Adrenal gland (tissue), 12 donors: ENCODE data around the gene WDR5. TPM values are rescaled to one million over a fixed set of nuclear protein-coding genes. Genes with fewer than 3 reads are reported as not detected.
A peak's percentile ranks its signal among the peaks of the same experiment; 100 is the strongest.

ENCODE experiments used
- DNase-seq, 7 donors: peaks; one replicate each; pipeline ENCODE4 v3.0.0-alpha.2; 2019 to 2020
- H3K27ac ChIP-seq, 5 donors: fragments of 200-600 bp; sonication (generic) in 4 of 5; 1 replicate in 3 of 5; 2 replicates in 2 of 5; pipeline versions ENCODE4 v1.5.1 to v1.8.0; 2016 to 2020; ENCODE audit warnings: mild to moderate bottlenecking in 1 of 5
- H3K27me3 ChIP-seq: fragments of 200-600 bp; 2 replicates; pipeline ENCODE4 v1.8.0; 2021
- H3K36me3 ChIP-seq, 2 donors: fragments of 200-600 bp; replicated peaks in 1 of 2; 1 replicate in 1 of 2; 2 replicates in 1 of 2; pipeline versions ENCODE4 v1.5.1 to v1.8.0; 2018 to 2022
- H3K4me1 ChIP-seq, 2 donors: fragments of 200-600 bp; replicated peaks in 1 of 2; 1 replicate in 1 of 2; 2 replicates in 1 of 2; pipeline versions ENCODE4 v1.5.1 to v1.8.0; 2018 to 2021
- H3K4me3 ChIP-seq, 4 donors: fragments of 200-600 bp; sonication (generic) in 3 of 4; one replicate each; pipeline ENCODE4 v1.5.1; 2016 to 2018
- H3K9me3 ChIP-seq, 3 donors: fragments of 200-600 bp; sonication (generic) in 1 of 3; replicated peaks in 1 of 3; 1 replicate in 2 of 3; 2 replicates in 1 of 3; pipeline versions ENCODE4 v1.5.1 to v1.8.0; 2016 to 2021
- POLR2A ChIP-seq, 2 donors: fragments of 450-650 bp; IDR thresholded peaks; one replicate each; pipeline ENCODE4 v1.6.1; 2017; ENCODE audit warnings: antibody characterized with exemption in 2 of 2, mild to moderate bottlenecking in 2 of 2, moderate library complexity in 1 of 2
- WGBS, 4 donors: extraction: QIAGEN DNeasy Blood & Tissue Kit in 2 of 4; methylation state at CpG; one replicate each; pipeline versions ENCODE4 v1.1.5 to v1.1.7; 2013 to 2017; 5-methylcytosine and 5-hydroxymethylcytosine counted together
- intact Hi-C, 2 donors: fragments of 100-400 bp; cut with DNase I; formaldehyde crosslinking; loops; one replicate each; pipeline versions ENCODE4 v1.14.1 to v1.15.0; 2022 to 2023
- polyA plus RNA-seq, 3 donors: library from polyadenylated mRNA; stranded (reverse); fragments of 200-250 nt in 2 of 3; fragments of 350-450 nt in 1 of 3; fragmentation: Illumina TruSeq in 1 of 3; extraction: RNeasy Lipid Tissue Mini Kit (QIAGEN cat#74804) in 1 of 3; gene quantifications; one replicate each; pipeline ENCODE4 v1.2.3, GENCODE V29; 2013 to 2014
- total RNA-seq, 9 donors: library from RNA; depleted of rRNA in 4 of 9; stranded (reverse); fragments of >200 nt in 4 of 9; fragments of 120-200 nt in 1 of 9; fragmentation: NEBNext Ultra II Directional in 1 of 9; extraction: Animal tissue kit (Norgen Biotek cat#: 25700) in 1 of 9; gene quantifications; one replicate each; pipeline versions ENCODE4 v1.1.0 to v1.2.4, GENCODE V29; 2013 to 2023
- TF ChIP-seq, protein P1 (sequence below), 6 experiments: fragments of 450-650 bp in 4 of 6; fragments of 200-600 bp in 2 of 6; sonication (generic) in 1 of 6; IDR thresholded peaks; 1 replicate in 5 of 6; 2 replicates in 1 of 6; pipeline versions ENCODE4 v1.5.1 to v1.8.0; 2016 to 2021; ENCODE audit warnings: antibody characterized with exemption in 6 of 6, mild to moderate bottlenecking in 2 of 6, moderate library complexity in 1 of 6
- donor health status: healthy with polysubstance abuse.
- donor health status: Bipolar disorder and iron deficiency.
- donor health status: DM: yes; HTN: yes; CAD: no.
- donor health status: DM: no; HTN: no; CAD: no.
- donor health status: DM: no; HTN: no; CAD: no.
- donor health status: DM: yes; HTN: yes; CAD: no.

The WDR5 gene
- total and polyA plus RNA-seq, 12 donors = 16.6 to 28.5 (median 22.0) TPM

DNA sequence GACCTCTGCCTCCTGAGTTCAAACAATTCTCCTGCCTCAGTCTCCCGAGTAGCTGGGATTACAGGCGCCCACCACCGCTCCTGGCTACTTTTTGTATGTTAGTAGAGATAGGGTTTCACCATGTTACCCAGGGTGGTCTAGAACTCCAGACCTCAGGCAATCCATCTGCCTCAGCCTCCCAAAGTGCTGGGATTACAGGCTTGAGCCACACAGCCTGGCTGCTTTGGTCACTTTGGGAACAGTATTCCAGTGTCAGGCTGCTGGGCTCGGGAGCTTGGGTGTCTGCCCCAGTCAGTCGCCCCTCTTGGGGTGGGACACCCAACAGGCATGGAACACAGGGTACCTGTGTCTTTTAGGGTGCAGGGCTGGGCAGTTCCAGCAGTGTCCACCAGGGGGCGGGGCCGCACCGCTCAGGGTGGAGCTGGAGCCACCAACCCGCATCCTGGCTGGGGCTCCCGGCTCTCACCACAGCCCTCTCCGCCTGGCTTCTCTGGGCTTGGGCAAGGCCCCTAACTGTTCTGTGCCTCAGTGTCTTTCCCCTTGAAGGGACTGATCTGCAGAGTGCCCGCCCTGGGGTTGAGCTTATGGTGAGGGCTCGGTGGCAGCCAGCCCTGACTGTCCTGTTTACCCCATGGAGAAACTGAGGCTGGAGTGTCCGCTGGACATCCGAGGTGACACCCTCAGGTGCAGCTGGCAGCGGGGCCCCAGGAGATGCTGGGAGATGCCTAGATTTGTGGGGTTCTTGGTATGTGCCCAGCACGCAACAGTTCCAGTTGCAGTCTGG lies 34.8 kb downstream of the WDR5 start:
- Histone ChIP-seq H3K9me3 (no peaks in the 10 kb centered on the region), H3K27me3 (no peaks in the 10 kb centered on the region), H3K4me3 (no peak overlapping the region), H3K36me3 (no peaks in the 10 kb centered on the region), H3K4me1 (peaks cover 9 to 25% of the 10 kb centered on the region in 2 donors), H3K27ac (no peak overlapping the region)
- WGBS, 4 donors = 25 to 62% (median 26%) methylated on average over 5 to 17 of the region's 17 CpGs
- intact Hi-C loops = loop anchor here (2.0 to 5.0 kb wide), 2 partner anchors 157 to 272 kb away; partner anchors contain the start of gene RXRA (in 1 of the 2)
- no peak for DNase-seq
- TF ChIP-seq POLR2A (IDR thresholded peaks at IDR 0.05) = no peak
- TF ChIP-seq, protein P1, sequence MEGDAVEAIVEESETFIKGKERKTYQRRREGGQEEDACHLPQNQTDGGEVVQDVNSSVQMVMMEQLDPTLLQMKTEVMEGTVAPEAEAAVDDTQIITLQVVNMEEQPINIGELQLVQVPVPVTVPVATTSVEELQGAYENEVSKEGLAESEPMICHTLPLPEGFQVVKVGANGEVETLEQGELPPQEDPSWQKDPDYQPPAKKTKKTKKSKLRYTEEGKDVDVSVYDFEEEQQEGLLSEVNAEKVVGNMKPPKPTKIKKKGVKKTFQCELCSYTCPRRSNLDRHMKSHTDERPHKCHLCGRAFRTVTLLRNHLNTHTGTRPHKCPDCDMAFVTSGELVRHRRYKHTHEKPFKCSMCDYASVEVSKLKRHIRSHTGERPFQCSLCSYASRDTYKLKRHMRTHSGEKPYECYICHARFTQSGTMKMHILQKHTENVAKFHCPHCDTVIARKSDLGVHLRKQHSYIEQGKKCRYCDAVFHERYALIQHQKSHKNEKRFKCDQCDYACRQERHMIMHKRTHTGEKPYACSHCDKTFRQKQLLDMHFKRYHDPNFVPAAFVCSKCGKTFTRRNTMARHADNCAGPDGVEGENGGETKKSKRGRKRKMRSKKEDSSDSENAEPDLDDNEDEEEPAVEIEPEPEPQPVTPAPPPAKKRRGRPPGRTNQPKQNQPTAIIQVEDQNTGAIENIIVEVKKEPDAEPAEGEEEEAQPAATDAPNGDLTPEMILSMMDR (IDR thresholded peaks at IDR 0.05) = no peak

- intact Hi-C loops = loop anchor here (2.0 to 5.0 kb wide), 2 partner anchors 156 to 271 kb away; partner anchors contain the start of gene RXRA (in 1 of the 2)
- no peak overlapping the region for H3K4me3 ChIP-seq
- peak overlapping the region in 2 of 5 donors; percentile 47 to 70 for H3K27ac ChIP-seq
- no peaks in the 10 kb centered on the region for H3K9me3 ChIP-seq
- peak in 6 of 7 donors; percentile 50 to 84 (median 68) for DNase-seq
- peak in 1 of 2 donors; percentile 10 for TF ChIP-seq POLR2A (IDR thresholded peaks at IDR 0.05)
- TF ChIP-seq, protein P1 (IDR thresholded peaks at IDR 0.05) = no peak
- H3K27me3 ChIP-seq = no peaks in the 10 kb centered on the region
- H3K36me3 ChIP-seq = no peaks in the 10 kb centered on the region
- WGBS, 4 donors = 46 to 59% (median 48%) methylated on average over 21 to 23 of the region's 23 CpGs
- H3K4me1 ChIP-seq = peaks cover 9 to 32% of the 10 kb centered on the region in 2 donors
Measured at GRCh38 chr9:134171316-134172197, 35.7 kb downstream of the WDR5 start.

GRCh38 chr9:134172198-134173126 lies 36.6 kb downstream of the WDR5 start:
- H3K27me3 ChIP-seq = no peaks in the 10 kb centered on the region
- H3K4me1 ChIP-seq = peaks cover 9 to 32% of the 10 kb centered on the region in 2 donors
- no peak for TF ChIP-seq POLR2A (IDR thresholded peaks at IDR 0.05)
- TF ChIP-seq, protein P1 (IDR thresholded peaks at IDR 0.05) = no peak
- no peaks in the 10 kb centered on the region for H3K9me3 ChIP-seq
- peak overlapping the region in 2 of 5 donors; percentile 47 to 70 for H3K27ac ChIP-seq
- no peaks in the 10 kb centered on the region for H3K36me3 ChIP-seq
- intact Hi-C loops = loop anchor here in 1 of 2 donors (5.0 kb wide), 1 partner anchor 155 kb away; the partner anchor contains the start of gene RXRA
- peak in 5 of 7 donors; percentile 39 to 84 (median 72) for DNase-seq
- no peak overlapping the region for H3K4me3 ChIP-seq
- 68 to 77% (median 70%) methylated on average over 20 to 31 of the region's 31 CpGs for WGBS, 4 donors
